ENCODE results near the gene SSBP2.

Gene SSBP2

DNA sequence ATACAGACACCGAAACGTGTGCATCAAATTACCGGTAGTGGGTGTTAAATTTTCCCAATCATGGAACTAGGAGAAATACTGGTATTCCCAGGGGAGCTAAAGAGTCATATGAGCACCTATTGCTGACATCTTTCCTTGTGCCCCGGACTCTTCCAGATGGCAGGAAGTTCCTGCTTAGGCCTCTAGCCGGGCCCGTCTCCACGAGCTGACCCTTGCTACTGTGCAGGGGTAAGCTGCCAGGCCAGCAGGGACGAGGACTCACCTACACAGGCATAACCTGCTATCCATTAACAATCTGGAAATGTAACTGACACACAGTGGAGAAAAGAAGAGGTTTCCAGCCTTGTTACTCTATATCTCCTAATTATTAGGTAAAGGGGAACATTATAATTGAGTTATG, 16.2 kb upstream of the SSBP2 start:
- no peak for DNase-seq (ENCODE audit: low read depth)

DNA sequence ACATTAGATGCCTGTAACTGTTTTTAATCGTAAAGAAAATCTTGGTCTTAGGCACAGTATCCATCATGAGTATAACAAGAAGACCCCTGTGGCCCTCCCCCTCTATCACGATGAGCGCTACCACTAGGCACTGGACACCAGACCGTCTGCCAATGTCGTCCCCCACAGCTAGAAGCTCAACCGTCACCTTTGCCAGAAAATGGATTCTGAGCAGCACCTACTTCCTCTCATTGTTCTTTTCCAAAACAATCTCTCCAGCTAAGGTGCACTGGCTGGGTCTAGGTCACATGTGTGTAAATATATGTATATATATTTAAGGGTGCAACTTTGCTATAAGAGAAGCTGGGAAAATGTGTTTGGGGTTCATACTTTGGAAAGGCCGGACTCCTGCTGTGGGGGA, 15.7 kb upstream of the SSBP2 start:
- DNase-seq (ENCODE audit: low read depth): no peak

DNA sequence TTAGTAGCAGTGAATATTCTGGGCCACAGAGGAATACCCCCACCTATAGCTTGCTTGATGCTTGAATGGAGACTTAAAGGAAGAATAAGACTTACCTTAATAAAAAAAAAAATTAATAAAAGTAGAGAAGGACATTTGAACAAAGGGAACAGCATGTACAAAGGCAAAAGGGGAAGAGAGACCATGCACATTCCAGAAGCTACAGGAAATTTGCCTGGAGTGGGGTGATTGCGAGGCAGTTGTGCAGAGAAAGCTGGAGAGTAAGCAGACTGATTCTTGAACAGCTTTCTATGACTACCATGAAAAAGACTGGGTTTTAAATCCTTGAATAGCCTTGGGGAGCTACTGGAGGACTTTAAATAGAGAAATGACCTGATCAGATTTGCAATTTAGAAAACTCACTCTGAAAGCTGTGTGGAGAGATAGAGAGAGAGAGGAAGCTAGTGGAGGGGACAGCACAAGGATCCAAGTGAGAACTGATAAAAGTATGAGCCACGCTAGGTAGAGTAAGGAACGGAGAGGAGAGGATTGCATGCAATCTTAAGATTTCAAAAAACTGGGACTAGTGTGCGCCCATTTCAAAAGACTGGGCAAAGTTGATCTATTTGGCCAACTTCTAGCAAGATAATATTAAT, 12.5 kb upstream of the SSBP2 start:
- no peak for DNase-seq (ENCODE audit: low read depth)

DNA sequence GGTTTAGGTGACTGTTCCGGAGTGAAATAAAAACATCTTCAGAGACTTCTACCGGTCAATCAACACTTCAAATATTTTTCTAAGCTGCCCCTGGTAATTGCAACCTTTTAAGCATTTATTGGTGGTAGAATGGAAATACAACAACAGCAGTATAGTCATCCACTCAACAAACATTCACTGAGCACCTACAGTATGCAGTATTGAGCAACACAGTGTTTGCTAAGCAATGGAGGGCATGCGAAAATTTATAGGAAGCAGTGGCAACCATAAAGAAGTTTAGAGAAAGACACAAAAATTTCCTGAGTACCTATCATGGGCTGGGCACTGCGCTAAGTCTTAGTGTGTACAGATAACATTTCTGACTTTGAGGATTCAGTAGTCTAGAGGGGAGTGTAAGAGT, 12.0 kb upstream of the SSBP2 start:
- DNase-seq (ENCODE audit: low read depth): no peak

DNA sequence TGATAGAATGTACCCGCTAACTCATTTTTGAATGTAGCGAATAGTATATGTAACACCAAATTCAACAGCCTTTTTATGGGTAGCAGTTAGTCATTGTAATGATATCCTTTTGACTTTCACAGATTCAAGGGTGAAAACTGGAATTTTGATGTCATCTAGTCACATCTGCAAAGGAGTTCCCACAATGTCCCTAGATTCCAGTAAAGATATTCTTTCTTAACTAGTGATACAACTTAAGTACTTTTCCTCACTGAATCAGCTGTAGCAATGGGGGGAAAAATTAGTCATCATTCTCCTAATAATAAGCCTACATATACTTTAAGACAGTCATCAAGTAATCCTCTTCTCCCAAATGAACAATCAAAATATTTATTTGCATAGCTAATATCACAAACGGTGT, 11.5 kb upstream of the SSBP2 start:
- DNase-seq (ENCODE audit: low read depth): no peak

DNA sequence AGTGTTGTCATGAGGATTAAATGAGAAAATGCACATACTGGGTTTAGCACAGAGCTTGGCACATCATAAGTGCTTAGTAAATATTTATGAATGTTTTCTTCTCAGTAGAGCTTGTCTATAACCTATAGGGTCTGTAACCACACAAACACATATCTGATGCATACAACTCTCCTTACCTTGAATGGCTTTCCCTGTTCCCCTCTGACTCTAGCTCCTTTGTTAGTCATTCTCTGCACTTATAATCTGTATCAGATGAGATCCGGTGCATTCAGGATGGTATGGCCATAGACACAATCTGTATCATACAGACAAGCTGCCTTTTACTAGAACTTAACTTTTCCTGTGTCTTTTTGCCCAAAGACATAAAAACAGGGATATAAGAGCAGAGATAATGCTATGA, 11.1 kb upstream of the SSBP2 start:
- DNase-seq (ENCODE audit: low read depth): no peak

DNA sequence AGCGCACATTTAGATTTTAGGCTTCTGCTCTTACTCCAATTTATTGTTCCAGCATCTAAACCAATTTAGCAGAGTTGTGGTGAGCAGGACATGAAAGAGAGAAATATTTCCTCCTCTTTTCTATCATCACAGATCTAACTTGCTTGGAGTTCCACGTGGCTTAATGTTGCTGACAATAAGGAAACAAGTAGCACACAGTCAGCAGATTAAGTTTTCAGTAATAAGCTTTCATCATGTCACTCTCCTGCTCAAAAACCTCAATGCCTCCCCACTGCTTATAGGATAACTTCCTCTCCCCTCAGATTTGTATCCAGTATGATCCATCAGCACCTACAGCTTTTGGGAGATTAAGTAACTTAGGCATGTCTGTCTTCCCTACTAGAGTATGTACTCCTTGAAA, 10.4 kb upstream of the SSBP2 start:
- DNase-seq (ENCODE audit: low read depth): no peak

DNA sequence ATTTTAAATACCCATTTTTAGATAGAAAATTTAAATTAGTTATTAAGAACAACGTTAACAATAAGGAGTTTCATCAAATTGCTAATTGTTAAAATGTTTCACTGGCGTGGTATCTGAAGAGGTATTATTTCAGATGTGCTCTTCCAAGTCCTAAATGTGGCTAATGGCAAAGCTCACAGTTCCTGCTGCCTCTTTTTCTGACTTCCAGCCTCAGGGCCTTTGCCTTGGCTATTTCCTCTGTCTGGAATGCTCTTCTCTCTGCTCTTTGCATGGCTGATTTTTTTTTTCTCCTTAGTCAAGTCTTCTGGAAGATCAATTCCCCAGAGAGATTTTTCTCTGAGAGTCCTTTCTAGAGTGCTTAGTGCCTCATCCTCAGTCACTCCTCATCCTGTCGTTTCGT, 9.6 kb upstream of the SSBP2 start:
- DNase-seq (ENCODE audit: low read depth): no peak

DNA sequence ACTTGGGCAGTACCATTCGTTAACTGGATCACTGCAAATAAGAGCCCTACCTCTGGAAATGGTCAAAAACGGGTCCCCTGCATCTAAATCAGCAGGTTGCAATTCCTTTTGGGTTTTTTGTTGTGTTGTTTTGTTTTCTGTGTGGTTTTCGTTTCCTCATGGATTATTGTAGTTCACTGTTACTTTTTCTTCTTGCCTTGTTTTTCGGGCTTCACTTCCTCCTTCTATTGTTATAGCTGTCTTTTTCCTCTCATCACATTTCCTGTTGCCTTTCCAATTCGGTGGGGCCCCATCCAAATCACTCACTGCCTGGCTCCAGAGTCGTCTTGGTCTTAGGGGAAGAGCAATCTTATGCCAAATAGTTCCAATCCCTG, 8.7 kb upstream of the SSBP2 start:
- DNase-seq (ENCODE audit: low read depth): no peak

DNA sequence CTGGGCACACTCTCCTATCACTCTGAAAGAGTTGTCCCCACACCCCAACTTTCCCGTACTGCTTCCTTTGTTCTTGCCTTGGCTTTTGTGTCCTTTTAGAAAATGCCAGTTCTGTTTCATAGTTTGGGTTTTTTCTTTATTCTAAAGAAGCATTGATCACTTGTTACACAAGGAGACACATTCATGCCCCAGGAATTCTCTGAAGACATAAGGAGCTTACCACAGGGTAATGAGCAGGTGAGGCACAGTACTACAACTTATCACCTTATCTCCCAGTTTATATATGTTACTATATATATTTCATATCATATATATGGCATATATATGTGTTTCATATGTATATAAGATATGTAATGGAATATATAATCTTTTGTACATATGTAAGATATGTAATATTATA, 6.5 kb upstream of the SSBP2 start:
- peak; percentile 28 for DNase-seq (ENCODE audit: low read depth)

DNA sequence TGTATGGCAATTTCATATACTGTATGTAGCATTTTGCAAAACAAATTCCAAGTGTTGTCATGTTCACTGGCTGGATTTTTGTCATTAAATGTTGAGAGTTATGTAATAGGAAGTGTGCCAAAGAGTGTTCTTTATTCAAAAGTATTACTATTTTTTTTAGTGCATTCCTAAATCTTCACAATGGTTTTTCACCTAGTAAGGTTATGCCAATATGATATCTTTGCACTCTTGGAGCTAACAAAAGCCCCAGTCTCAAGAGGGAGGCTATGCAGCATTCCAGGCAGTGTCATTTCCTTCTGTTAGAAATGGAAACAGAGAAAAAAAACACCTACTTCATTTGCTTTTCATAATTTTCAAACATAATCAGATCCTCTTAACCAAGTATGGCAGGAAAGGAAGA, 5.1 kb upstream of the SSBP2 start:
- no peak for DNase-seq (ENCODE audit: low read depth)

DNA sequence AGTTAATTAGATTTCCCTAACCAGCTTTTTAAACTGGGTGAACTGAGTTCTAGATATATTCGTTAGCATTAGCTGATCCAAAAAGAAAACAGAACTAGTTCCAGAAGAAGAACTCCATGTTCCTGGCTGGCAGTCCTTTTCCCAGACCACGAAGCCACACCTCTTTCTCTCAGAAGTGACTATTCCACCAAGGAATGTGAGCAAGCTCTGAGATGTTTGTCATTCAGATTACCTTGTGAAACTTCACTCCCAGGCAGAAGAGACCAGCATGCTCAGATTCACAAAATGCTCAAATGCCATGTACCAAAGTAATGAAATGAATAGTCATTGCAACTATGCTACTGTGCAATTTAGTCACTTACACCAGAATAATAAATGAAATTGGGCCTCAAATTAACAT, 4.4 kb upstream of the SSBP2 start:
- DNase-seq (ENCODE audit: low read depth): peak; percentile 90

DNA sequence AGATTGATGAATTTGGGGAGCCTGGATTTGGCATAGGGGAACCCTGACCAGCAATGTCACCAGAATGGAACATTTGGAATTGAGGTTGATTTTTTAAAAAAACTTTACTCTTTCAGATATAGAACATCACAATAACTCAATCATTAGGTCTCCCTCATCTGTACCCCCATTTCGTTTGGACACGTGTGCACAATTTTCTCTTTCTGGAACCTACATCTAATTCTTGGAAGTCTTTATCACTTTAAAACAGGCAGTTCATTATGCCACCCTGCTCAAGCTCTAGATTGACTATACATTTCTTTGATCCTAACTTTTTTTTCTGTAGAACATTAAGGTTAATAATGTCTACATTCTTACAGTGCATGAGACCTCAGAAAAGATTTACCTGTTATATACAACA, 3.7 kb upstream of the SSBP2 start:
- DNase-seq (ENCODE audit: low read depth): no peak

DNA sequence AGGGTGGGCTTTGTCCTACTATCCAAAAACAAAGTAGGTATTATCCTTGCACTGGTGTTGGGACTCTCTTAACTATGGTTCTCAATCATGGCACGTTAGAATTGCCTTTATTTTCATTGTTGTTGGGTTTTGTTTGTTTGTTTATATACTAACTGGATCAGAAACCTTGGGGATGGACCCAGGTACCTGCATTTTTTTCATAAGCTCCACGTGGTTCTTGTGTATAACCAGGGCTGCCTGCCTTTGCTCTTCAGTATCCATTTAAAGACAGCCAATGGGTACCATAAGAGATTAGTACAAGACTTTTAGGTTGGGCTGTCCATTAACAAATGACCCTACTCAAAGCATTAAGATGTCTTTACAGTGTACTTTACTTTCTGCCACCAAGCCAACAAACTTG, 2.5 kb upstream of the SSBP2 start:
- DNase-seq (ENCODE audit: low read depth): no peak

DNA sequence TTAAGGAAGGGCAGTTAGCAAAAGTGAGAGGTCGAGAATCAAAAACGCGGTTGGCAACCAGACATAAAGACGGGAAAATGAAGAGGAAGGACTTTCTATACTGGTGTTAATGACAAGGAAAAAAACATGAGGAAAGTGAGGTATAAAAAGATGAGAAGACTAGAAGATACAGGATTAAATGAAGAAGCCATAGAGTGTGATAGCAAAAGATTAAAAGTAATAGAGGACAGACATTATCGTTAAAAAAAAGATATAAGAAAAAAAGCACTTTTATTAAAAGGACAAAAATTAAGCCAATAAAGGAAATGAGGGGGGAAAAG, 1.7 kb upstream of the SSBP2 start:
- DNase-seq (ENCODE audit: low read depth): no peak

DNA sequence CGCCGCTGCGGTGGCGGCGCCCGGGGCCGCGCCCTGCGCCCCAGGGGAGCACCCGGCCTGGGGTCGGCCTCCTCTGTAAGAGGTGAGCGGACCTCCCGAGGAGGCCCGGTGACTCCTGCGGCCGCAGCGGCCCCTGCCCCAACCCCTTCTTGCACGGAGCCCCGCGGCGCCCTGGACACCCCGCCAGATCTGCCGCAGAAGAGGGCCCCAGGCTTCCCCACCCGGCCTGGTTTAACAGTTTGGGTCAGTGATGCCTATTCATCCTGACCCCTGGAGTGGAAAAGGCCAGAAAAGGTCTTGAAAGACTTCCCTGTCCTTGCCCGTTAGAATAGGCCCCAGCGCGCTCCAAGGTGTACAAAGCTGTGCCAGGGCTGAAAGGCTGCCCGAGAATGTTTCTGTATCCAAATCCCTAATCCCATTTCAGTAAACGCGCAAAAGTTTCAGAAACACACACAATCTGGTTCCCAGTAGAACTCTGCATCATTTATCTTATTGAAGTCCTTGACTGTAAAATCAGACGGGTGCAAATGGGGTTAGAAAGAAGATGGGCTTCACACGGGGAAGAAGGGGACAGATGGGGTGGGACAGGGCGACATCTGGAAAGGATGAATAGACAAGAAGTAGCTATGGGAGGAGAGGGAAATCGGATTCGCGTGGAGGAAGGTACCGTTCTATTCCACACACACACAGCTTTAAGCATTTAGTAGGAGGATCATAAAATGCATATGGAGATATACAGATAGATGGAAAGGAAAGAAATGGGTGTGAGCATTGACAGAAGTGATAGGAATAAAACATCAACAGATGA, 1.1 kb upstream of the SSBP2 start:
- DNase-seq (ENCODE audit: low read depth): peak; percentile 58

DNA sequence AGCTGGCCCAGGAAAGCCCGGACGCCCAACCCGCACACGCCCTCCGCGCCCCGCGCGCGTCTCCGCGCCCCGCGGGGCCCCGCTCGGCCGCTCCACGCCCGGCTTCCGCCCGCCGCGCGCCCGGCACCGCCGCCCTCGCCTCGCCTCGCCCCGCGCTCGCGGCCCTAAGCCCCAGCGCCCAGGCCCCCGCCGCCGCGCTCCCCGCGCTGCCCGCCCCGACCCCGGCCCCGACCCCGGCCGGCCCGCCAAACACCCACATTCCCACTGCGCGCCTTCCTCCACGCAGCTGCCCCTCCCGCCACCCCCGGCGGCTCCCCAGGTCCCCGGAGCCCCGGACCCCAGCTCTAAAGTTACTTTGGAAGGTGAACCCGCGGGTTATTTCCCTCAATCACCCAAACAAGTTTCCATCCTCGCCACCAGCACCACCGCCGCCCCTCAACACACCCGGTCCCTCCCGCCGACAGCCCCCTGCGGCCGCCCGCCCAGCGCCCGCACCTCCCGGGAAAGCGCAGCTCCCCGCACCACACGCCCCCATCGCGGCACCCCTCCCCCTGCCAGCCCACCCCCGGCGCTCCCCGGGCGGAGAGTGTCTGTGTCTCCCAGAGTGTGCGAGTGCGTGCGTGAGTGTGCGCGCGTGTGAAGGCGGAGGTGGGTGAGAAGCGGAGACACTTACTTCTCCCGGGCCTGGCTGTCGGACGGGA, 439 bp downstream of the SSBP2 start:
- DNase-seq (ENCODE audit: low read depth): no peak

DNA sequence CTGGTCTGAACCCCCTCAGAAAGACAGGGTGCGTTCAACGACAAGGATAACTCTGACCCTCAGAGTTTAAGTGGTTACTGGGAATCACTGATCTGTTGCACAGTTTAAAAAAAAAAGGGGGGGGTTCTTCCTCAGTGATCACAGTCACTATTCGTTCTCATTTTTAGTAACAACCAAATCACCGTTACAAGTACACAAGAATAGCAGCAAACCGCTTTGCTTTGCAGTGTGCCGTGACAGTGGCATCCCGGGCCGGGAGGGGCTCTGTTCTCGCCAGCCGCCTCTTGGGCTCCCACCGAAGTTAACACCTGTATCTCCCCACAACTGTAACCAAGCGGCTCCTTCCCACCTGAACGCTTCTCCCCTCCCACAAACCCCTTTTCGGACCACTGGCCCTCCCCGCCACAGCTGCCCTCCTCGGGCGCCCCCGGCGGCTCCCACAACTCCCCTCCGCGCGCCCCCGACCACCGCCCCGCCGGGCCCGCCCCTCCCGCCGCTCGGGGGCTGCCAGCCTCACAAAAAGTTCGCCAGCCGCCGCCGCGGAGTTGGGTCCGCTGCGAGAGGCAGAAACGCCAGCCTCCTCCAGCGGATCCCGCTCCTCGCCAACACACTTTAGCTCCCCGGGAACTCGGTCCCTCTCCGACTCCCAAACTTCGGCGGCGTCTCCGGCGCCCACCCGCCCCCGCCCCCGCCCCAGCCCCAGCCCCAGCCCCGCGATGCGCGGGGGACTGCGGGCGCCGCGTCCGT, 1.2 kb downstream of the SSBP2 start:
- peak; percentile 43 for DNase-seq (ENCODE audit: low read depth)

DNA sequence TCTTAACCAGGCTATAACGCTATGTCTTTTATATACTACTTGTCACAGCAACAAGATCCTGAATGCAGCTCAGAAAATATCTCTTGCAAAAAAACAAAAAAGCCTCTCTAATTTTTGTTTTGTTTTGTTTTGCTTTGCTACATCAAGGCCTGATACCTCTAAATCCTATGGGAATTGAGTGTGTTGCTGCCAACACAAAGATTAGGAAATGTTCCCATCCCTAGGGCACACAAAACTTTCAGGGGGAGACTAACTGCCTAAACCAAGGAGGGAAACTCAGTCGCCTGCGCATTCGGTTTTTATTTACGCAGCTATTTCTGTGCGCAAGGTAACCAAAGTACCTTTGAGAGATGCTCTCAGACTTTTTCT, 1.7 kb downstream of the SSBP2 start:
- no peak for DNase-seq (ENCODE audit: low read depth)

DNA sequence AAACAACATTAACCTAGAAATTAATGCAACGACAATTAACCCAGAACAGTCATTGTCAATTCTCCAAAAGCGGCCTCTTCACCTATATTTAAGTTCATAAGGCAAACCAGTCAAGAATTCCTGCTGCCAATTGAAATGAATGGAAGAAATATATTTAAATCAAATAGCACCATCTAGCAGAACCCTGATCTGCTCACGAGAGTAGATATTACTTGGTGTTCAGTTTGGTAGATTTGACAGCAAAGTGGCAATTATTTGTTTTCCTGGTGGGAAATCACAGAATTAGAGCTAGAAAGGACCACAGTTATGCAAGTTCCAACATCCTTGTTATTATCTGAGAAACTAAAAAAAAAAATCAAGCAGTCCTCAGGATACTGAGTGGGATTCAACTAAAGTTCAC, 2.3 kb downstream of the SSBP2 start:
- DNase-seq (ENCODE audit: low read depth): no peak

DNA sequence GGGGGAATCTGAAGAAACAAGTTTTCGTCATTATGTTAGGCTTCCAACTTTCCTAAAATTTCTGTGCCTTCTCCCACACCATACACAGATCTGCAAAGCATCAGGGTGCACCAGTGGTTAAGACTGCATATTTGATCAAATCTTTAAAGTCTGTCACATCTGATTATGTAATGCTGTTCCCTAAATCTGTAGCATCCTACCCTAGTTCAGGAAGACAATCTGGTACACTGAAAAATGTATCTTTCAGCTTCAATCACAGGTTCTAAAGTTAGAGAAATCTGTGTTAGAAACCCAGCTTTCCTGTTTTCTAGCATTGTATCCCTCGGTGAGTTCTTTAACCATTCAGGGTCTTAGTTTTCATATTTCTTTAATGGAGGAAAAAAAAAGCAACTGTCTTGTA, 3.9 kb downstream of the SSBP2 start:
- DNase-seq (ENCODE audit: low read depth): no peak

DNA sequence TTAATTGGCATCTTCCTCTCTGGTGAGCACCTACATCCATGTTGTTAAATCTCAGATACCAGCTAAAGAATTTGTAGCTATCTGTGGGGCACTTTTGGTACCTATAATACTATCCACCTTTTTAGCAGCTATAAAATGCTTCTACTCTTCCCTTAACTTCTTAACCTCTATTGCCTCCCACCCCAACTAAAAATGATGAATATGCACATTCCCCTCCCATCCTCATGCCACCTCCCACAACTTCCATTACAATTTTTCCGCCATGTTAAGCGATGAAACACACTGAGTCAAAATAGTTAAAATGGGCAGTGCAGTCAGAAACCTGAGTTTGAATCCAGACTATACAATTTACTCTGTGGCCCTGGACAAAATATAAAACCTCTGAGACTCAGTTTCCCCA, 10.1 kb downstream of the SSBP2 start:
- no peak for DNase-seq (ENCODE audit: low read depth)

DNA sequence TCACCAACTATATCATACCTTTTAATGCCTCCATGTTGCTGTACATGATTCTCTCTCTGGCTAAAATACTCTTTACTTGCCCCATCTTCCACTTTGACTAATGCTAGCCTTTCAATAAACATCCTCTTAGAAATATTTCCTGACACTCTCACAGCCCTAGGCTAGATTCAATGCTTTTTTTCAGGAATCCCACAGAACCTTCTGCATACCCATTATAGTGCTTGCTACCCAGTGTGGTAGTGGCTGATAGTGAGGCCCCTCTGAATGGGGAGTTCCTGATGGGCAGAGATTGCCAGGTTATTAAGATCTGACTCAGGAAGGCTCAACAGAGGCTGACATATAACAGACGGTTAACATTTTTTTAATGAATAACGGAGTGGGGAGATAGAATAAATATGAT, 11.6 kb downstream of the SSBP2 start:
- no peak for DNase-seq (ENCODE audit: low read depth)

Data from ELR (cell line).